HEK293T (cell line): ENCODE measurements around the gene CNKSR2.

ENCODE experiments used
- ARNT ChIP-seq: fragments of 450-650 bp; IDR thresholded peaks from 2 replicates; pipeline ENCODE4 v1.6.1; 2017; ENCODE audit warnings: mild to moderate bottlenecking
- BHLHE40 ChIP-seq: fragments of 450-650 bp; IDR thresholded peaks from 2 replicates; pipeline ENCODE4 v1.6.1; 2016; ENCODE audit warnings: mild to moderate bottlenecking, moderate library complexity, borderline replicate concordance
- ELF4 ChIP-seq: fragments of 450-650 bp; IDR thresholded peaks from 2 replicates; pipeline ENCODE4 v1.6.1; 2017; ENCODE audit warnings: antibody characterized with exemption
- FOXA1 ChIP-seq: fragments of 450-650 bp; IDR thresholded peaks from 2 replicates; pipeline ENCODE4 v1.6.1; 2016; ENCODE audit warnings: mild to moderate bottlenecking
- FOXK2 ChIP-seq: fragments of 450-650 bp; IDR thresholded peaks from 2 replicates; pipeline ENCODE4 v1.6.1; 2016; ENCODE audit warnings: mild to moderate bottlenecking
- FOXM1 ChIP-seq: fragments of 450-650 bp; IDR thresholded peaks from 2 replicates; pipeline ENCODE4 v1.6.1; 2017; ENCODE audit warnings: mild to moderate bottlenecking, borderline replicate concordance
- HDGF ChIP-seq: fragments of 450-650 bp; IDR thresholded peaks from 2 replicates; pipeline ENCODE4 v1.6.1; 2017; ENCODE audit warnings: antibody characterized with exemption, borderline replicate concordance
- L3MBTL2 ChIP-seq: fragments of 450-650 bp; conservative IDR thresholded peaks from 2 replicates; pipeline ENCODE4 v1.6.1; 2016; ENCODE audit warnings: mild to moderate bottlenecking
- NFRKB ChIP-seq: fragments of 450-650 bp; IDR thresholded peaks from 2 replicates; pipeline ENCODE4 v1.6.1; 2016; ENCODE audit warnings: mild to moderate bottlenecking, moderate library complexity
- SP1 ChIP-seq: fragments of 450-650 bp; IDR thresholded peaks from 2 replicates; pipeline ENCODE4 v1.6.1; 2017
- TARDBP ChIP-seq: fragments of 450-650 bp; IDR thresholded peaks from 2 replicates; pipeline ENCODE4 v1.6.1; 2016
- ZNF384 ChIP-seq: fragments of 450-650 bp; IDR thresholded peaks from 2 replicates; pipeline ENCODE4 v1.6.1; 2016
- TF ChIP-seq, protein P1 (sequence below): fragments of 450-650 bp; IDR thresholded peaks from 2 replicates; pipeline ENCODE4 v1.6.1; 2016

DNA sequence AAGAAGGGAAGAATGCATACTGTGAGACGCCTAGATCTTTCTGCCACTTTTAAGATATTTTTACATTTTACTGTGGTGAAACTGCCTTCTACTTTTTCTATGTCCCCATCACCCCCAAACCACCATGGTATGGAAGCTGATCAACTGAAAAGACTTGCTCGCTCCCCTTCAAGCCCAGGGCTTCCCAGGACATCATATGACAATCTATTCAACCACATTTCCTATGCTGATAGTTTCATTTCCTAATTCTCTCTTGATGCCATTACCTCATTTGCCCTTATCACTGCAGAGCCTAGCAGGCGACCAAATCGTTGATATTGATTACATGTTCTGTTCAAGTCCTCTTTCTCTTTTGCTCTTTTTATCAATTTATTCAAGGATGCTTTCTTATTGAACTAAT, 324.1 kb downstream of the CNKSR2 start:
- TF ChIP-seq ARNT (no peak), FOXK2 (no peak), FOXM1 (no peak), BHLHE40 (no peak), ZNF384 (no peak), ELF4 (no peak), FOXA1 (no peak), SP1 (no peak), NFRKB (no peak), L3MBTL2 (no peak), TARDBP (no peak), HDGF (no peak)
- TF ChIP-seq, protein P1, sequence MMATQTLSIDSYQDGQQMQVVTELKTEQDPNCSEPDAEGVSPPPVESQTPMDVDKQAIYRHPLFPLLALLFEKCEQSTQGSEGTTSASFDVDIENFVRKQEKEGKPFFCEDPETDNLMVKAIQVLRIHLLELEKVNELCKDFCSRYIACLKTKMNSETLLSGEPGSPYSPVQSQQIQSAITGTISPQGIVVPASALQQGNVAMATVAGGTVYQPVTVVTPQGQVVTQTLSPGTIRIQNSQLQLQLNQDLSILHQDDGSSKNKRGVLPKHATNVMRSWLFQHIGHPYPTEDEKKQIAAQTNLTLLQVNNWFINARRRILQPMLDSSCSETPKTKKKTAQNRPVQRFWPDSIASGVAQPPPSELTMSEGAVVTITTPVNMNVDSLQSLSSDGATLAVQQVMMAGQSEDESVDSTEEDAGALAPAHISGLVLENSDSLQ, result no peak
